Gastrocnemius medialis (tissue), 4 donors: Measurements from ENCODE around the gene MYH13. TPM values are rescaled to one million over a fixed set of nuclear protein-coding genes. Genes with fewer than 3 reads are reported as not detected.
"Not testable (repeated sequence)": the region's sequence is repeated elsewhere in the genome, so short reads cannot be mapped to it uniquely, and the experiment has no call there.

ENCODE experiments used
- ATAC-seq, 2 donors: fragments of 150-250 bp; one replicate each; pipeline ENCODE4 v1.9.1; 2016
- DNase-seq, 2 donors: peaks; one replicate each; pipeline ENCODE4 v3.0.0-alpha.2; 2019
- H3K27ac ChIP-seq, 4 donors: fragments of 200-600 bp; sonication (generic); 1 replicate in 1 of 4; 2 replicates in 3 of 4; pipeline ENCODE4 v1.5.1; 2016 to 2018; ENCODE audit warnings: mild to moderate bottlenecking in 2 of 4, moderate library complexity in 1 of 4
- H3K27me3 ChIP-seq, 3 donors: fragments of 200-600 bp; sonication (generic) in 2 of 3; 1 replicate in 1 of 3; 2 replicates in 2 of 3; pipeline versions ENCODE4 v1.5.1 to v1.6.0; 2016 to 2019; ENCODE audit warnings: mild to moderate bottlenecking in 1 of 3, moderate library complexity in 1 of 3
- H3K36me3 ChIP-seq, 2 donors: fragments of 200-600 bp; sonication (generic) in 1 of 2; one replicate each; pipeline ENCODE4 v1.5.1; 2017 to 2018
- H3K4me1 ChIP-seq, 2 donors: fragments of 200-600 bp; sonication (generic) in 1 of 2; one replicate each; pipeline ENCODE4 v1.5.1; 2016 to 2017; ENCODE audit warnings: mild to moderate bottlenecking in 2 of 2
- H3K4me3 ChIP-seq, 4 donors: fragments of 200-600 bp; sonication (generic) in 3 of 4; 1 replicate in 1 of 4; 2 replicates in 3 of 4; pipeline ENCODE4 v1.5.1; 2016 to 2019; ENCODE audit warnings: mild to moderate bottlenecking in 2 of 4
- H3K9me3 ChIP-seq, 3 donors: fragments of 200-600 bp; sonication (generic) in 2 of 3; 1 replicate in 1 of 3; 2 replicates in 2 of 3; pipeline ENCODE4 v1.5.1; 2016 to 2019
- POLR2A ChIP-seq, 2 donors: fragments of 450-650 bp; IDR thresholded peaks; one replicate each; pipeline ENCODE4 v1.6.1; 2017; ENCODE audit warnings: antibody characterized with exemption in 2 of 2, mild to moderate bottlenecking in 2 of 2, moderate library complexity in 2 of 2
- in situ Hi-C, 4 donors: fragments of 200-750 bp; cut with MboI; loops; one replicate each; pipeline versions ENCODE4 v1.15.0 to v1.8.0; 2017; ENCODE audit warnings: low sequenced_read_pairs in 4 of 4
- intact Hi-C: fragments of 100-400 bp; cut with DNase I; formaldehyde crosslinking; loops from one replicate; pipeline ENCODE4 v1.15.1; 2023; ENCODE audit warnings: low total_unique reads
- total RNA-seq, 4 donors: library from RNA; depleted of rRNA; stranded (reverse); fragments of >200 nt; gene quantifications; one replicate each; pipeline versions ENCODE4 v1.1.0 to v1.2.3, GENCODE V29; 2016
- TF ChIP-seq, protein P1 (sequence below), 5 experiments: fragments of 450-650 bp in 3 of 5; fragments of 200-600 bp in 2 of 5; sonication (generic) in 2 of 5; IDR thresholded peaks in 4 of 5; conservative IDR thresholded peaks in 1 of 5; 1 replicate in 4 of 5; 2 replicates in 1 of 5; pipeline ENCODE4 v1.5.1; 2016 to 2019; ENCODE audit warnings: antibody characterized with exemption in 5 of 5, mild to moderate bottlenecking in 3 of 5, moderate library complexity in 3 of 5

The MYH13 gene
- total RNA-seq, 4 donors from 2014 or later: not detected

DNA sequence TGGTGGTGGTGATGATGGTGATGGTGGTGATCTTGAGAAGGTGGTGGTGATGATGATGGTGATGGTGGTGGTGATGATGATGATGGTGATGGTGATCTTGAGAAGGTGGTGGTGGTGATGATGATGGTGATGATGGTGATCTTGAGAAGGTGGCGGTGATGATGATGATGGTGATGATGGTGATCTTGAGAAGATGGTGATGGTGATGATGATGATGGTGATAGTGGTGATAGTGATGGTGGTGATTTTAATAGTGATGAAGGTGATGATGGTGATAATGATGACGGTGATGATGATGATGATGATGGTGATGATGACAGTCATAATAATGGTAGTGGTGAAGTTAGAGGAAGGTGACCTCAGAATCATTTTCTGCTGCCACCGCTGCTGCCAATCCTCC, 75.1 kb downstream of the MYH13 start:
- H3K4me1 ChIP-seq: no peaks in the 10 kb centered on the region
- TF ChIP-seq POLR2A (IDR thresholded peaks at IDR 0.05): no peak
- TF ChIP-seq, protein P1, sequence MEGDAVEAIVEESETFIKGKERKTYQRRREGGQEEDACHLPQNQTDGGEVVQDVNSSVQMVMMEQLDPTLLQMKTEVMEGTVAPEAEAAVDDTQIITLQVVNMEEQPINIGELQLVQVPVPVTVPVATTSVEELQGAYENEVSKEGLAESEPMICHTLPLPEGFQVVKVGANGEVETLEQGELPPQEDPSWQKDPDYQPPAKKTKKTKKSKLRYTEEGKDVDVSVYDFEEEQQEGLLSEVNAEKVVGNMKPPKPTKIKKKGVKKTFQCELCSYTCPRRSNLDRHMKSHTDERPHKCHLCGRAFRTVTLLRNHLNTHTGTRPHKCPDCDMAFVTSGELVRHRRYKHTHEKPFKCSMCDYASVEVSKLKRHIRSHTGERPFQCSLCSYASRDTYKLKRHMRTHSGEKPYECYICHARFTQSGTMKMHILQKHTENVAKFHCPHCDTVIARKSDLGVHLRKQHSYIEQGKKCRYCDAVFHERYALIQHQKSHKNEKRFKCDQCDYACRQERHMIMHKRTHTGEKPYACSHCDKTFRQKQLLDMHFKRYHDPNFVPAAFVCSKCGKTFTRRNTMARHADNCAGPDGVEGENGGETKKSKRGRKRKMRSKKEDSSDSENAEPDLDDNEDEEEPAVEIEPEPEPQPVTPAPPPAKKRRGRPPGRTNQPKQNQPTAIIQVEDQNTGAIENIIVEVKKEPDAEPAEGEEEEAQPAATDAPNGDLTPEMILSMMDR (IDR thresholded peaks at IDR 0.05 in 4 of 5, conservative IDR thresholded peaks at IDR 0.05 in 1 of 5): no peak
- no peaks in the 10 kb centered on the region for H3K36me3 ChIP-seq
- H3K4me3 ChIP-seq: no peak overlapping the region
- DNase-seq: no peak
- H3K27me3 ChIP-seq: no peaks in the 10 kb centered on the region
- no peak overlapping the region for H3K27ac ChIP-seq
- ATAC-seq: no peak
- H3K9me3 ChIP-seq: no peaks in the 10 kb centered on the region
- in situ Hi-C loops (no loop called here), intact Hi-C loops (no loop called here)

DNA sequence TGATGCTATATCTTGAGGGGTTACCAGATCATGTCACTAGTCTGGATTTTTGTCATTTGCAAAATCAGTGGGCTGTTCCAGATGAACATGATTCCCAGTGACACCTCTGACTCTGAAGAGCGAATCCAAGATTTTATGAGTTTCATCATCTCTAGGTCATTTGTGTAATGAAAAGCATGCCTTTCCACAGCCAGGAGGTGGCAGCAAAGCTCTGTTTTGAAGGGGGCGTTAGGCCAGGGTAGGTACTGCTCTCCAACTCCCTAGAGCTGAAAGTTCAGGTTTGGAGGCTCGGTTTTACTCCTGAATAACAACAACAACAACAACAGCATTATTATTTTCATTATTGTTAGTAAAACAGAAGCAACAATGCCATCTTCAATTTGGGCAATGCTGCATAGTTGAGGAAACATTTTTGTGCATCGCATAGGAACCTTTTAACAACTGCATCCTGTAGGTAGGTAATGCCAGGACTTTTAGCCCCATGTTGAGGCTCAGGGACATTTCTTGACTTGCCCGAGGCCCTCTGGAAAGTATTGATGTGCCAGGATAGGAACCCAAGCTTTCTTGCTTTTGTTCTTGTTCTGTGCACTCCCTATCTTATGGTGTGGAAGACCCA, 77.0 kb downstream of the MYH13 start:
- no peaks in the 10 kb centered on the region for H3K4me1 ChIP-seq
- no peak overlapping the region for H3K4me3 ChIP-seq
- H3K36me3 ChIP-seq: no peaks in the 10 kb centered on the region
- ATAC-seq (peak; percentile 45 to 71), DNase-seq (no peak)
- peaks cover 0 to 2% (median 0%) of the 10 kb centered on the region in 3 donors for H3K27me3 ChIP-seq
- in situ Hi-C loops: no loop called here
- TF ChIP-seq POLR2A (IDR thresholded peaks at IDR 0.05): no peak
- TF ChIP-seq, protein P1 (IDR thresholded peaks at IDR 0.05 in 4 of 5, conservative IDR thresholded peaks at IDR 0.05 in 1 of 5): peak in 4 of 5 experiments; percentile 44 to 51 (median 46)
- no peaks in the 10 kb centered on the region for H3K9me3 ChIP-seq
- no peak overlapping the region for H3K27ac ChIP-seq
- intact Hi-C loops: no loop called here

DNA sequence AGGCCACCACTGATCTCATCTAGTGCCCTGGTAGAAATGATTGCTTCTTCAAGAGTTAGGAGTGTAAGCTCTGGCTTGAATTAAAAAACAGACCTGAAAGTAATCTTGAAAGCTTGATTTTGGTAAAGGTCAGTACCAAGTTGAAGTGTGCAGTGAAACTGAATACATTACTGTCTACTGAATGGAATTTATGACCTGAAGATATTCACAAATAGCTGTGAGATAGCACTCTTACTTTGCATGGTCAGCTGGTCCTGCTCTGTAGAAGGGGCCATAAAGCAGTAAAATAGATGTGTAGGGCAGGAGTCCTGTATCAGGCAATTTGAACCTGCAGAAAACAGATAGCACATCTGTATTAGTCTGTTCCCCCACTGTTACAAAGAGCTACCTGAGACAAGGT, 78.6 kb downstream of the MYH13 start:
- no peak for ATAC-seq
- intact Hi-C loops (no loop called here), in situ Hi-C loops (no loop called here)
- no peak overlapping the region for H3K27ac ChIP-seq
- H3K36me3 ChIP-seq: no peaks in the 10 kb centered on the region
- H3K4me3 ChIP-seq: no peak overlapping the region
- no peaks in the 10 kb centered on the region for H3K9me3 ChIP-seq
- H3K27me3 ChIP-seq: peaks cover 0 to 3% (median 0%) of the 10 kb centered on the region in 3 donors
- no peak for TF ChIP-seq POLR2A (IDR thresholded peaks at IDR 0.05)
- TF ChIP-seq, protein P1 (IDR thresholded peaks at IDR 0.05 in 4 of 5, conservative IDR thresholded peaks at IDR 0.05 in 1 of 5): no peak
- DNase-seq: no peak
- no peaks in the 10 kb centered on the region for H3K4me1 ChIP-seq

DNA sequence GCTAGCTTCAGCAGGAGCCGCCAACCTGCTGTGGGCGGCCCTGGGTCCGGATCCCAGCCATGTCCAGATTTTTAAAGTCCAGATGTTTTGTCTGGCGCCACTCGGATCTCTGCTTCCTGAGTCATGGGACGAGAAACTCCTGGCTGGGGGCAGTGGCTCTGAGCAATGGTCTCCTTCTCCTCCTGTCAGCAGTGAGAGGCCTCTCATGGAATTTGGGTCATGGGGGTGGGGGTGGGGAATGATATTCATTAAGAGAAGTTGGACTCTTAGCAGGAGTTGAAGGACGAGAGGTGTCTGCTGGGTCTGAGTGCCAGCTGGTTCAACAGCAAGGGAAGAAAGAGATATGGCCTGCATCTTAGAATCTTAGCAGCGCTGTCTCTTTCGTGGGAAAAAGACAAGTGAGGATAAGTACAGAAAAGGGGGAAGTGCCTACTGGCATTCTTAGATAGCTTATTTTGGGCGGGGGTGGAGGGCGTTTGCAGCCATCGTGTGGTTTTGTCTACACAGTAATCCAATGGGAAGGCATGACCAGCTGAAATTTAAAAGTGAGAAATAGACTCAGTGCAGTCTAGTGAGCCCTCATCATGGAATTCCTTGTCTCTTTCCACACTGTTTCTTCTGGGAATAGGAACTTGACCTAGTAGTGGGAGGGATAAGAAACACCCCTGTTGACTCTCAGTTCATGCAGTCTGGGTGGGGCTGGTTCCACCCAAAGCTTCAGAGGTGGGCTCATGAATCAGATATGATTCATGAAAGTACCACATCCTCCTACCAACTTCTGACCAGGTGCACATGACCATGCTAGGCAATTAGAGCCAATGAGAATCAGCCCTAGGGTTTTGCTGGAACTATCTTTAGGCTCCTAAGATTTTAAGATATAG, 80.5 kb downstream of the MYH13 start:
- no peak for TF ChIP-seq POLR2A (IDR thresholded peaks at IDR 0.05)
- TF ChIP-seq, protein P1 (IDR thresholded peaks at IDR 0.05 in 4 of 5, conservative IDR thresholded peaks at IDR 0.05 in 1 of 5): no peak
- H3K27me3 ChIP-seq: peaks cover 0 to 3% (median 0%) of the 10 kb centered on the region in 3 donors
- no peaks in the 10 kb centered on the region for H3K4me1 ChIP-seq
- peak in 1 of 2 donors; percentile 36 for DNase-seq
- no peaks in the 10 kb centered on the region for H3K9me3 ChIP-seq
- ATAC-seq: peak; percentile 58 to 60
- intact Hi-C loops (no loop called here), in situ Hi-C loops (no loop called here)
- peak overlapping the region in 2 of 4 donors; percentile 11 to 31 for H3K27ac ChIP-seq
- H3K4me3 ChIP-seq: no peak overlapping the region
- H3K36me3 ChIP-seq: no peaks in the 10 kb centered on the region

DNA sequence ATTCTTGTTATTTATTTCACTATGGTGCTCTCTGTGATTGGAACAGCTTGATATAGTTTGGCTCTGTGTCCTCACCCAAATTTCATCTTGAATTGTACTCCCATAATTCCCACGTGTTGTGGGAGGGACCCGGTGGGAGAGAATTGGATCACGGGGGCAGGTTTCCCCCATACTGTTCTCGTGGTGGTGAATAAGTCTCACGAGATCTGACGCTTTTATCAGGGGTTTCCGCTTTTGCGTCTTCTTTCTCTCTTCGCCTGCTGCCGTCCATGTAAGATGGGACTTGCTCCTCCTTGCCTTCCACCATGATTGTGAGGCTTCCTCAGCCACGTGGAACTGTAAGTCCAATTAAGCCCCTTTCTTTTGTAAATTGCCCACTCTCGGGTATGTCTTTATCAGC, 81.2 kb downstream of the MYH13 start:
- H3K4me1 ChIP-seq, intact Hi-C loops, H3K4me3 ChIP-seq, in situ Hi-C loops, H3K9me3 ChIP-seq, ATAC-seq, DNase-seq, H3K27me3 ChIP-seq, H3K36me3 ChIP-seq: not testable (repeated sequence)
- peak overlapping the region in 2 of 4 donors; percentile 11 to 31 for H3K27ac ChIP-seq
